Endothelial cell of umbilical vein (primary cell): ENCODE data around the gene ATP1A4.

Experiments
- CTCF ChIP-seq, 2 donors: IDR thresholded peaks; 1 replicate in 1 of 2; 2 replicates in 1 of 2; pipeline ENCODE4 v1.5.1; 2011; ENCODE audit warnings: low read length in 2 of 2, mild to moderate bottlenecking in 2 of 2, moderate library complexity in 2 of 2, control low read depth in 1 of 2, inconsistent platforms in 1 of 2, low read depth in 1 of 2; ENCODE audit not compliant: insufficient read depth in 1 of 2; ENCODE audit errors: extremely low read depth in 1 of 2
- MYC ChIP-seq: IDR thresholded peaks from one replicate; pipeline ENCODE4 v1.6.1; 2011; ENCODE audit warnings: mild to moderate bottlenecking, low read depth, low read length

- TF ChIP-seq CTCF (IDR thresholded peaks at IDR 0.05; ENCODE audit: extremely low read depth in 1 of 2, insufficient read depth in 1 of 2, low read depth in 1 of 2, low read length in 2 of 2) (no peak), MYC (no peak)
Observed at GRCh38 chr1:160115545-160116282, 35.7 kb upstream of the ATP1A4 start, which contains the start of gene ATP1A2.
